NT2/D1 (cell line): ENCODE results near the gene SPIN2A.
"Not testable (repeated sequence)": the region's sequence is repeated elsewhere in the genome, so short reads cannot be mapped to it uniquely, and the experiment has no call there.

ENCODE experiments used
- SUZ12 ChIP-seq: IDR thresholded peaks from 2 replicates; pipeline ENCODE4 v1.6.1; 2011; ENCODE audit not compliant: insufficient read length, insufficient read depth; ENCODE audit errors: extremely low read depth
- YY1 ChIP-seq: IDR thresholded peaks from 2 replicates; pipeline ENCODE4 v1.6.1; 2011; ENCODE audit not compliant: insufficient read length, insufficient read depth

GRCh38 chrX:57133284-57133683, 3.9 kb downstream of the SPIN2A start:
- not testable (repeated sequence) for TF ChIP-seq SUZ12, YY1
